ENCODE results near the gene BANP.
"Not testable (repeated sequence)": the region's sequence is repeated elsewhere in the genome, so short reads cannot be mapped to it uniquely, and the experiment has no call there.

The BANP gene

GRCh38 chr16:88086571-88087516, 135.6 kb downstream of the BANP start:
- DNase-seq (ENCODE audit: low read depth, low spot score): no peak

GRCh38 chr16:88087517-88087877, 136.3 kb downstream of the BANP start:
- no peak for DNase-seq (ENCODE audit: low read depth, low spot score)

GRCh38 chr16:88088161-88088581, 136.9 kb downstream of the BANP start:
- DNase-seq (ENCODE audit: low read depth, low spot score): no peak

- DNase-seq (ENCODE audit: low read depth, low spot score): not testable (repeated sequence)
Observed at GRCh38 chr16:88088611-88089010, 137.4 kb downstream of the BANP start.

- DNase-seq (ENCODE audit: low read depth, low spot score): not testable (repeated sequence)
Observed at GRCh38 chr16:88089071-88089470, 137.8 kb downstream of the BANP start.

GRCh38 chr16:88089632-88090376, 138.6 kb downstream of the BANP start:
- not testable (repeated sequence) for DNase-seq (ENCODE audit: low read depth, low spot score)

- DNase-seq (ENCODE audit: low read depth, low spot score): not testable (repeated sequence)
Observed at GRCh38 chr16:88090377-88091175, 139.3 kb downstream of the BANP start.

- not testable (repeated sequence) for DNase-seq (ENCODE audit: low read depth, low spot score)
Observed at GRCh38 chr16:88091221-88091971, 140.2 kb downstream of the BANP start.

- DNase-seq (ENCODE audit: low read depth, low spot score): not testable (repeated sequence)
Observed at GRCh38 chr16:88091972-88092302, 140.7 kb downstream of the BANP start.

GRCh38 chr16:88092791-88093555, 141.7 kb downstream of the BANP start:
- DNase-seq (ENCODE audit: low read depth, low spot score): not testable (repeated sequence)

- not testable (repeated sequence) for DNase-seq (ENCODE audit: low read depth, low spot score)
Observed at GRCh38 chr16:88093556-88094252, 142.5 kb downstream of the BANP start.

GRCh38 chr16:88094253-88094575, 143.0 kb downstream of the BANP start:
- not testable (repeated sequence) for DNase-seq (ENCODE audit: low read depth, low spot score)

GRCh38 chr16:88094900-88095299, 143.7 kb downstream of the BANP start:
- not testable (repeated sequence) for DNase-seq (ENCODE audit: low read depth, low spot score)

- not testable (repeated sequence) for DNase-seq (ENCODE audit: low read depth, low spot score)
Observed at GRCh38 chr16:88096659-88097058, 145.4 kb downstream of the BANP start.

GRCh38 chr16:88098731-88099562, 147.7 kb downstream of the BANP start:
- DNase-seq (ENCODE audit: low read depth, low spot score): not testable (repeated sequence)

GRCh38 chr16:88099563-88099890, 148.3 kb downstream of the BANP start:
- DNase-seq (ENCODE audit: low read depth, low spot score): no peak

- DNase-seq (ENCODE audit: low read depth, low spot score): not testable (repeated sequence)
Observed at GRCh38 chr16:88099956-88100355, 148.7 kb downstream of the BANP start.

GRCh38 chr16:88100801-88101622, 149.8 kb downstream of the BANP start:
- not testable (repeated sequence) for DNase-seq (ENCODE audit: low read depth, low spot score)
